Measurements from ENCODE around the gene SPTBN5.

The SPTBN5 gene

DNA sequence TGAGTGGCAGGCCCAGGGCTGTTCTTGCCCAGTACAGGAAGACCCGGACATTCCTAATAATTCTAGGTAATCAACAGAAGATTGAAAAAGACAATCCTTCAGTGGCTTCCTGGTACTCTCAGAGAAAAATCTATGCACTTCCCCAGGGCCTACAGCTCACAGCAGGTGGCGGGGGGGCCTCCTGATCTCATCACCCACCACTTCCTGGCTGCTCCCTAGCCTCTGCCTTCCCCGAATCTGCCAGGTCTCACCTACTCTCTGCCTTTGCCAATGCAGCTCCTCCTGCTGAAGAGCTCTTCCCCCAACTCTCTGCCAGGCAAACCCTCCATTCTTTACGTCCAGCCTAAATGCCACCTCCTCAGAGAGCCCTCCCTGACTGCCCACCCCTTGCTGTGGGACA, 41.0 kb upstream of the SPTBN5 start:
- H3F3A ChIP-seq (ENCODE audit: insufficient read depth, low read length), result peaks cover 10% of the 10 kb centered on the region; the same call in 1 of the 2 replicates
- H3K9ac ChIP-seq (ENCODE audit: low read length), result peak overlapping the region; percentile 10; the same call in 1 of the 2 replicates
- H3K9me3 ChIP-seq (replicated peaks; ENCODE audit: insufficient read depth, low read length), result no peaks in the 10 kb centered on the region
- H2AFZ ChIP-seq (ENCODE audit: low read length), result no peak overlapping the region
- H3K9me2 ChIP-seq (replicated peaks; ENCODE audit: insufficient read depth, low read length), result no peaks in the 10 kb centered on the region
- H3K27me3 ChIP-seq (replicated peaks; ENCODE audit: insufficient read depth, low read length), result no peaks in the 10 kb centered on the region
- H3K27ac ChIP-seq (ENCODE audit: low read length), result peak overlapping the region; percentile 46; the same call in 1 of the 2 replicates
- H3K4me2 ChIP-seq (ENCODE audit: low read depth, low read length), result peak overlapping the region; percentile 46; the same call in 1 of the 2 replicates
- no peak overlapping the region for H3K4me3 ChIP-seq (ENCODE audit: low read length)
- TF ChIP-seq EZH2 (optimal IDR thresholded peaks at IDR 0.05; ENCODE audit: low read depth, low read length) (no peak), EZH2phosphoT487 (IDR thresholded peaks at IDR 0.05; ENCODE audit: low read length) (no peak)
- TF ChIP-seq, protein P1, sequence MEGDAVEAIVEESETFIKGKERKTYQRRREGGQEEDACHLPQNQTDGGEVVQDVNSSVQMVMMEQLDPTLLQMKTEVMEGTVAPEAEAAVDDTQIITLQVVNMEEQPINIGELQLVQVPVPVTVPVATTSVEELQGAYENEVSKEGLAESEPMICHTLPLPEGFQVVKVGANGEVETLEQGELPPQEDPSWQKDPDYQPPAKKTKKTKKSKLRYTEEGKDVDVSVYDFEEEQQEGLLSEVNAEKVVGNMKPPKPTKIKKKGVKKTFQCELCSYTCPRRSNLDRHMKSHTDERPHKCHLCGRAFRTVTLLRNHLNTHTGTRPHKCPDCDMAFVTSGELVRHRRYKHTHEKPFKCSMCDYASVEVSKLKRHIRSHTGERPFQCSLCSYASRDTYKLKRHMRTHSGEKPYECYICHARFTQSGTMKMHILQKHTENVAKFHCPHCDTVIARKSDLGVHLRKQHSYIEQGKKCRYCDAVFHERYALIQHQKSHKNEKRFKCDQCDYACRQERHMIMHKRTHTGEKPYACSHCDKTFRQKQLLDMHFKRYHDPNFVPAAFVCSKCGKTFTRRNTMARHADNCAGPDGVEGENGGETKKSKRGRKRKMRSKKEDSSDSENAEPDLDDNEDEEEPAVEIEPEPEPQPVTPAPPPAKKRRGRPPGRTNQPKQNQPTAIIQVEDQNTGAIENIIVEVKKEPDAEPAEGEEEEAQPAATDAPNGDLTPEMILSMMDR (IDR thresholded peaks at IDR 0.05; ENCODE audit: low read length), result no peak
- no peak for DNase-seq
- H4K20me1 ChIP-seq (ENCODE audit: insufficient read depth, low read length), result no peaks in the 10 kb centered on the region
- no peaks in the 10 kb centered on the region for H3K36me3 ChIP-seq (replicated peaks; ENCODE audit: insufficient read depth, low read length)
- H3K4me1 ChIP-seq (ENCODE audit: low read length), result peaks cover 19% of the 10 kb centered on the region
- peaks cover 3% of the 10 kb centered on the region; the same call in 1 of the 2 replicates for H3K79me2 ChIP-seq (ENCODE audit: low read length)

DNA sequence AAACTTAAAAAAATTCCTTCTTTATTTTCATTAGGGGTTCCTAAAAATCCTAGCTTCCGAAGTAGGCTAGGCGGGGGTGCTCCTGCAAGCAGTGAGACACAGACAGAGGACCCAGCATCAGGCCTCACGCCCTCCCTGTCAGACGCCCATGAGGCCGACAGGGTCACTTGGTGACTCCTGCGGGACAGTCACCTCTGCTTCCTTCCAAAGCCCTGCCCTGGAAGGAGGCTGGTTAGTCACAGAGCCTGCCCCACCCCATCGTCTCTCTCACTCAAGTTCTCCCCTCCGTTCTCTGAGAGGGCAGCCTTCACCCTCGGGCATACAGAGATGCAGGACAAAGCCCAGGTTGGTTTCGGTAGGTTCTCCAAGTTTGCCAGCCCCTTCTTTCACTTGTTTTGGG, 39.9 kb upstream of the SPTBN5 start:
- Histone ChIP-seq H3K4me2 (ENCODE audit: low read depth, low read length) (no peak overlapping the region), H3F3A (ENCODE audit: insufficient read depth, low read length) (peaks cover 10% of the 10 kb centered on the region; the same call in 1 of the 2 replicates), H3K36me3 (replicated peaks; ENCODE audit: insufficient read depth, low read length) (no peaks in the 10 kb centered on the region), H3K4me1 (ENCODE audit: low read length) (peaks cover 19% of the 10 kb centered on the region), H3K9ac (ENCODE audit: low read length) (no peak overlapping the region), H2AFZ (ENCODE audit: low read length) (no peak overlapping the region), H4K20me1 (ENCODE audit: insufficient read depth, low read length) (no peaks in the 10 kb centered on the region), H3K79me2 (ENCODE audit: low read length) (peaks cover 3% of the 10 kb centered on the region; the same call in 1 of the 2 replicates), H3K27ac (ENCODE audit: low read length) (no peak overlapping the region), H3K9me3 (replicated peaks; ENCODE audit: insufficient read depth, low read length) (no peaks in the 10 kb centered on the region), H3K9me2 (replicated peaks; ENCODE audit: insufficient read depth, low read length) (no peaks in the 10 kb centered on the region), H3K4me3 (ENCODE audit: low read length) (no peak overlapping the region), H3K27me3 (replicated peaks; ENCODE audit: insufficient read depth, low read length) (no peaks in the 10 kb centered on the region)
- DNase-seq, result no peak
- TF ChIP-seq EZH2 (optimal IDR thresholded peaks at IDR 0.05; ENCODE audit: low read depth, low read length) (no peak), EZH2phosphoT487 (IDR thresholded peaks at IDR 0.05; ENCODE audit: low read length) (no peak)
- TF ChIP-seq, protein P1 (IDR thresholded peaks at IDR 0.05; ENCODE audit: low read length), result no peak

DNA sequence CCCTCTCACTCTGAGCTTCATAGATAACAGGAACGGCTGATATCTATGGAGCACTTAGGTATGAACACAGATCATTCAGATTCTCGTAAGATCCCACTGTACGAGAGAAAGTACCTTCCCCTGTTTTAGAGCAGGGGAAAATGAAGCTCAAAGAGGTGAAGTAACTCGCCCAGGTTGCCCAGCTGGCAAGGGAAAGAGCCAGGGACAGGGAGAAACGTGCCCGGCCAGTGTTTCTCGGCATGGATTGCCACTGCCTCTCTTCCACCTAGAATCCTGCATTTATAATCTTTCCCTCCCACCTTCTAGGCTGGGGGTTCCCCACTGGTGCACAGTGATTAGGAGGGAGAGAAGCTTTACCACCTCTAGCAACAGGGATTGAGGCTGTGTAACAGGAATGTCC, 39.5 kb upstream of the SPTBN5 start:
- Histone ChIP-seq H3K9me2 (replicated peaks; ENCODE audit: insufficient read depth, low read length) (no peaks in the 10 kb centered on the region), H2AFZ (ENCODE audit: low read length) (no peak overlapping the region), H3K4me3 (ENCODE audit: low read length) (no peak overlapping the region), H3K9me3 (replicated peaks; ENCODE audit: insufficient read depth, low read length) (no peaks in the 10 kb centered on the region), H4K20me1 (ENCODE audit: insufficient read depth, low read length) (no peaks in the 10 kb centered on the region), H3F3A (ENCODE audit: insufficient read depth, low read length) (peaks cover 10% of the 10 kb centered on the region; the same call in 1 of the 2 replicates), H3K27ac (ENCODE audit: low read length) (no peak overlapping the region), H3K4me2 (ENCODE audit: low read depth, low read length) (no peak overlapping the region), H3K79me2 (ENCODE audit: low read length) (peaks cover 3% of the 10 kb centered on the region; the same call in 1 of the 2 replicates), H3K36me3 (replicated peaks; ENCODE audit: insufficient read depth, low read length) (no peaks in the 10 kb centered on the region), H3K9ac (ENCODE audit: low read length) (no peak overlapping the region), H3K27me3 (replicated peaks; ENCODE audit: insufficient read depth, low read length) (no peaks in the 10 kb centered on the region), H3K4me1 (ENCODE audit: low read length) (peaks cover 19% of the 10 kb centered on the region)
- TF ChIP-seq, protein P1 (IDR thresholded peaks at IDR 0.05; ENCODE audit: low read length), result no peak
- TF ChIP-seq EZH2 (optimal IDR thresholded peaks at IDR 0.05; ENCODE audit: low read depth, low read length) (no peak), EZH2phosphoT487 (IDR thresholded peaks at IDR 0.05; ENCODE audit: low read length) (no peak)
- no peak for DNase-seq

Measured in MM.1S (cell line).